Esophagus muscularis mucosa (tissue), 4 donors: ENCODE measurements around the gene PEX10.

Experiments used
- CTCF ChIP-seq, 3 experiments: fragments of 200-600 bp in 2 of 3; fragments of 450-650 bp in 1 of 3; sonication (generic) in 2 of 3; IDR thresholded peaks; one replicate each; pipeline ENCODE4 v1.5.1; 2017 to 2019; ENCODE audit warnings: antibody characterized with exemption in 3 of 3, mild to moderate bottlenecking in 2 of 3, moderate library complexity in 1 of 3
- EP300 ChIP-seq: sonication (generic); formaldehyde crosslinking; IDR thresholded peaks from one replicate; pipeline ENCODE4 v1.6.1; 2017; ENCODE audit warnings: antibody characterized with exemption
- POLR2A ChIP-seq: fragments of 450-650 bp; IDR thresholded peaks from one replicate; pipeline ENCODE4 v1.6.1; 2017; ENCODE audit warnings: antibody characterized with exemption, moderate library complexity, mild to moderate bottlenecking, low read depth

GRCh38 chr1:2439369-2439768, 27.0 kb upstream of the PEX10 start:
- no peak for TF ChIP-seq EP300
- no peak for TF ChIP-seq CTCF (IDR thresholded peaks at IDR 0.05)
- no peak for TF ChIP-seq POLR2A
